GM21723 (cell line): ENCODE data around the gene OR5P2.
"Not testable (repeated sequence)": the region's sequence is repeated elsewhere in the genome, so short reads cannot be mapped to it uniquely, and the experiment has no call there.

Experiments
- ATAC-seq: cut with Tn5 transposase; IDR thresholded peaks from one replicate; pipeline ENCODE4 v1.9.1; 2021; ENCODE audit warnings: mild to moderate bottlenecking, moderate library complexity; ENCODE audit not compliant: unreplicated experiment

Gene OR5P2

GRCh38 chr11:7796842-7797241 is at the start of gene OR5P2:
OR5P2 (minus strand) TSS chr11:7796942; CDS start chr11:7796942, 0 bp downstream.
- no peak for ATAC-seq

- no peak for ATAC-seq
Measured at GRCh38 chr11:7846003-7846402, 49.3 kb upstream of the OR5P2 start.

- ATAC-seq, result no peak
Measured at GRCh38 chr11:7844986-7845385, 48.2 kb upstream of the OR5P2 start.

- no peak for ATAC-seq
Measured at GRCh38 chr11:7844521-7844920, 47.8 kb upstream of the OR5P2 start.

GRCh38 chr11:7840578-7840977 is 43.8 kb upstream of the OR5P2 start:
- ATAC-seq, result no peak

GRCh38 chr11:7833527-7833926 is 36.8 kb upstream of the OR5P2 start:
- no peak for ATAC-seq

- no peak for ATAC-seq
Measured at GRCh38 chr11:7830740-7831139, 34.0 kb upstream of the OR5P2 start, which contains the start of gene OR5P3. OR5P3 (minus strand) TSS chr11:7830840.

- ATAC-seq, result no peak
Measured at GRCh38 chr11:7826324-7826723, 29.6 kb upstream of the OR5P2 start.

GRCh38 chr11:7820417-7820816 is 23.7 kb upstream of the OR5P2 start:
- ATAC-seq, result not testable (repeated sequence)

- ATAC-seq, result not testable (repeated sequence)
Measured at GRCh38 chr11:7814897-7815296, 18.2 kb upstream of the OR5P2 start.

- not testable (repeated sequence) for ATAC-seq
Measured at GRCh38 chr11:7810301-7810700, 13.6 kb upstream of the OR5P2 start.

- ATAC-seq, result no peak
Measured at GRCh38 chr11:7793233-7793632, 3.5 kb downstream of the OR5P2 start.

- peak; percentile 100 for ATAC-seq
Measured at GRCh38 chr11:7787239-7787638, 9.5 kb downstream of the OR5P2 start.

GRCh38 chr11:7775689-7776088 is 21.1 kb downstream of the OR5P2 start:
- no peak for ATAC-seq

- ATAC-seq, result not testable (repeated sequence)
Measured at GRCh38 chr11:7764301-7764700, 32.4 kb downstream of the OR5P2 start.

- peak; percentile 73 for ATAC-seq
Measured at GRCh38 chr11:7759010-7759409, 37.7 kb downstream of the OR5P2 start.

GRCh38 chr11:7749456-7749855 is 47.3 kb downstream of the OR5P2 start:
- ATAC-seq, result no peak
